Uterus (tissue), 2 donors: Measurements from ENCODE around the gene PGA3.

Experiments used
- POLR2A ChIP-seq, 2 donors: fragments of 450-650 bp; IDR thresholded peaks; one replicate each; pipeline ENCODE4 v1.6.1; 2016; ENCODE audit warnings: antibody characterized with exemption in 2 of 2, mild to moderate bottlenecking in 1 of 2, moderate library complexity in 1 of 2
- TF ChIP-seq, protein P1 (sequence below), 4 experiments: fragments of 200-600 bp in 2 of 4; fragments of 450-650 bp in 2 of 4; sonication (generic) in 2 of 4; IDR thresholded peaks; one replicate each; pipeline ENCODE4 v1.5.1; 2016 to 2019; ENCODE audit warnings: antibody characterized with exemption in 4 of 4, mild to moderate bottlenecking in 2 of 4, moderate library complexity in 1 of 4

DNA sequence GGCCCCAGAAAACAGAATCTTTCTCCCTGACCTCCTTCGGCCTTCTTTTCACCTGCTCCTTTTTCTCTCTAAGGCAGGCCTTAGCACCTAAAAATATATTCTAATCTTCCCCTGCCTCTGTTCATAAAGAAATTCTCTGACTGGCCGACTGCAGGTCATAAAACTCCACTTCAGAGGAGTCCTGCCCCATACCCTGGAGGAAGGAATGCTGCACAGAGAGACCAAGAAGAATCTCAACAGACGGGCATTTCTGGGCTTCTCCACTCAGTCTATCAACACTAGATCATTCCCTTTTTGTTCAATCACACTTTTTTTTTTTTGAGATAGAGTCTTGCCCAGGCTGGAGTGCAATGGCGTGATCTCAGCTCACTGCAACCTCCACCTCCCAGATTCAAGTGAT is 19.7 kb upstream of the PGA3 start:
- TF ChIP-seq, protein P1, sequence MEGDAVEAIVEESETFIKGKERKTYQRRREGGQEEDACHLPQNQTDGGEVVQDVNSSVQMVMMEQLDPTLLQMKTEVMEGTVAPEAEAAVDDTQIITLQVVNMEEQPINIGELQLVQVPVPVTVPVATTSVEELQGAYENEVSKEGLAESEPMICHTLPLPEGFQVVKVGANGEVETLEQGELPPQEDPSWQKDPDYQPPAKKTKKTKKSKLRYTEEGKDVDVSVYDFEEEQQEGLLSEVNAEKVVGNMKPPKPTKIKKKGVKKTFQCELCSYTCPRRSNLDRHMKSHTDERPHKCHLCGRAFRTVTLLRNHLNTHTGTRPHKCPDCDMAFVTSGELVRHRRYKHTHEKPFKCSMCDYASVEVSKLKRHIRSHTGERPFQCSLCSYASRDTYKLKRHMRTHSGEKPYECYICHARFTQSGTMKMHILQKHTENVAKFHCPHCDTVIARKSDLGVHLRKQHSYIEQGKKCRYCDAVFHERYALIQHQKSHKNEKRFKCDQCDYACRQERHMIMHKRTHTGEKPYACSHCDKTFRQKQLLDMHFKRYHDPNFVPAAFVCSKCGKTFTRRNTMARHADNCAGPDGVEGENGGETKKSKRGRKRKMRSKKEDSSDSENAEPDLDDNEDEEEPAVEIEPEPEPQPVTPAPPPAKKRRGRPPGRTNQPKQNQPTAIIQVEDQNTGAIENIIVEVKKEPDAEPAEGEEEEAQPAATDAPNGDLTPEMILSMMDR (IDR thresholded peaks at IDR 0.05), result no peak
- TF ChIP-seq POLR2A (IDR thresholded peaks at IDR 0.05), result no peak
